Lung (tissue), 12 donors: ENCODE measurements around the gene PARD6G. TPM values are rescaled to one million over a fixed set of nuclear protein-coding genes. Genes with fewer than 3 reads are reported as not detected.
"Not testable (repeated sequence)": the region's sequence is repeated elsewhere in the genome, so short reads cannot be mapped to it uniquely, and the experiment has no call there.

Source experiments
- ATAC-seq: fragments of 200-7000 bp; cut with Tn5 transposase; one replicate; pipeline ENCODE4 v1.9.1; 2020; ENCODE audit warnings: moderate number of reproducible peaks; ENCODE audit not compliant: insufficient read depth, low FRiP score
- DNase-seq, 3 donors: peaks; one replicate each; pipeline ENCODE4 v3.0.0-alpha.2; 2013 to 2017
- H3K27ac ChIP-seq, 2 donors: one replicate each; pipeline ENCODE4 v1.5.1; 2013; ENCODE audit warnings: mild to moderate bottlenecking in 2 of 2, moderate library complexity in 2 of 2, control low read depth in 1 of 2, inconsistent platforms in 1 of 2, low read depth in 1 of 2, low read length in 1 of 2
- H3K27me3 ChIP-seq, 3 donors: one replicate each; pipeline ENCODE4 v1.5.1; 2013; ENCODE audit warnings: low read length in 2 of 3; ENCODE audit not compliant: control insufficient read depth in 3 of 3, insufficient read depth in 3 of 3
- H3K36me3 ChIP-seq, 4 donors: one replicate each; pipeline ENCODE4 v1.5.1; 2013; ENCODE audit warnings: low read length in 4 of 4, mild to moderate bottlenecking in 1 of 4, moderate library complexity in 1 of 4; ENCODE audit not compliant: control insufficient read depth in 4 of 4, insufficient read depth in 4 of 4
- H3K4me1 ChIP-seq, 5 donors: one replicate each; pipeline ENCODE4 v1.5.1; 2013; ENCODE audit warnings: low read length in 5 of 5, mild to moderate bottlenecking in 2 of 5, moderate library complexity in 1 of 5; ENCODE audit not compliant: control insufficient read depth in 5 of 5, insufficient read depth in 5 of 5
- H3K4me3 ChIP-seq: one replicate; pipeline ENCODE4 v1.5.1; 2013; ENCODE audit warnings: mild to moderate bottlenecking, control low read depth, moderate library complexity
- H3K9ac ChIP-seq, 2 donors: one replicate each; pipeline ENCODE4 v1.5.1; 2013; ENCODE audit warnings: low read length in 2 of 2, control low read depth in 1 of 2; ENCODE audit not compliant: insufficient read depth in 1 of 2
- H3K9me3 ChIP-seq, 4 donors: one replicate each; pipeline ENCODE4 v1.5.1; 2013; ENCODE audit warnings: low read length in 3 of 4, mild to moderate bottlenecking in 1 of 4, moderate library complexity in 1 of 4; ENCODE audit not compliant: control insufficient read depth in 4 of 4, insufficient read depth in 3 of 4
- CTCF ChIP-seq: IDR thresholded peaks from 2 replicates; pipeline ENCODE4 v1.5.1; 2012; ENCODE audit warnings: mild to moderate bottlenecking; ENCODE audit errors: control extremely low read depth, extremely low read depth
- WGBS, 2 donors: extraction: QIAGEN DNeasy Blood & Tissue Kit; methylation state at CpG; one replicate each; pipeline ENCODE4 v1.1.7; 2013; 5-methylcytosine and 5-hydroxymethylcytosine counted together
- polyA plus RNA-seq, 2 donors: library from polyadenylated mRNA; stranded (reverse); fragments of 200-250 nt; gene quantifications; one replicate each; pipeline ENCODE4 v1.2.1, GENCODE V29; 2013
- total RNA-seq, 2 donors: library from RNA; depleted of rRNA in 1 of 2; stranded (reverse); fragments of >200 nt in 1 of 2; gene quantifications; one replicate each; pipeline ENCODE4 v1.2.1, GENCODE V29; 2014 to 2021
- donor health status: control.
- donor health status: control.
- donor health status: Bipolar disorder and iron deficiency.
- donor health status: healthy.
- donor health status: DM: yes; HTN: yes; CAD: no.

The PARD6G gene
- total and polyA plus RNA-seq, 4 donors, result 1.8 to 9.8 (median 3.1) TPM

GRCh38 chr18:80227472-80227871, 19.8 kb downstream of the PARD6G start:
- 84 to 85% methylated on average over 5 of the region's 5 CpGs for WGBS, 2 donors
- no peak overlapping the region for H3K9ac ChIP-seq
- no peaks in the 10 kb centered on the region for H3K27me3 ChIP-seq
- no peak for ATAC-seq
- TF ChIP-seq CTCF, result no peak
- no peak overlapping the region for H3K27ac ChIP-seq
- no peak for DNase-seq
- H3K36me3 ChIP-seq, result no peaks in the 10 kb centered on the region
- H3K9me3 ChIP-seq, result no peaks in the 10 kb centered on the region
- no peak overlapping the region for H3K4me3 ChIP-seq
- H3K4me1 ChIP-seq, result peaks cover 0 to 9% (median 0%) of the 10 kb centered on the region in 5 donors

DNA sequence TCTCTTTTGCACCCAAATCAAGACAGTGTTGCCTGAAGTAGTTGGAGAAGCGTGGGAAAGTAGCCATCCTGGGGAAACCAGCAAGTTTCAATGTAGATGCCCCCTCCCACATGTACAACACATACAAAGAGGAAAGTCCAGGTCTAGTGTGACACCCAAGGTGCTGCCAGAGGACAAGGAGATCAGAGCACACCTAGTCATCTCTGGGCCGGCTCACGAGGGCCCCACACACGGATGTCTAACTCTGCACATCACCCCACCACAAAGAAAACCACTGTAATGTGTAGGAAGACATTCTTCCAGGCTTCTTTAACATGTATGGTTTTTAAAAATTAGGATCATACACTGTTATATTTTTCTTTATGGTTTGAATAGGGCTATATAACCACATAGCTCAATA, 21.6 kb downstream of the PARD6G start:
- TF ChIP-seq CTCF, result no peak
- no peaks in the 10 kb centered on the region for H3K36me3 ChIP-seq
- no peak overlapping the region for H3K4me3 ChIP-seq
- WGBS, 2 donors, result 76 to 83% methylated on average over 4 of the region's 4 CpGs
- H3K27me3 ChIP-seq, result no peaks in the 10 kb centered on the region
- H3K9me3 ChIP-seq, result no peaks in the 10 kb centered on the region
- no peak for DNase-seq
- peaks cover 0 to 9% (median 0%) of the 10 kb centered on the region in 5 donors for H3K4me1 ChIP-seq
- H3K9ac ChIP-seq, result no peak overlapping the region
- no peak overlapping the region for H3K27ac ChIP-seq
- no peak for ATAC-seq

GRCh38 chr18:80223581-80224148, 23.6 kb downstream of the PARD6G start:
- ATAC-seq (no peak), DNase-seq (no peak)
- Histone ChIP-seq H3K27ac (no peak overlapping the region), H3K9me3 (no peaks in the 10 kb centered on the region), H3K27me3 (no peaks in the 10 kb centered on the region), H3K36me3 (no peaks in the 10 kb centered on the region), H3K4me3 (no peak overlapping the region), H3K4me1 (peaks cover 0 to 4% (median 0%) of the 10 kb centered on the region in 5 donors), H3K9ac (no peak overlapping the region)
- TF ChIP-seq CTCF, result no peak
- 56 to 75% methylated on average over 4 of the region's 4 CpGs for WGBS, 2 donors

DNA sequence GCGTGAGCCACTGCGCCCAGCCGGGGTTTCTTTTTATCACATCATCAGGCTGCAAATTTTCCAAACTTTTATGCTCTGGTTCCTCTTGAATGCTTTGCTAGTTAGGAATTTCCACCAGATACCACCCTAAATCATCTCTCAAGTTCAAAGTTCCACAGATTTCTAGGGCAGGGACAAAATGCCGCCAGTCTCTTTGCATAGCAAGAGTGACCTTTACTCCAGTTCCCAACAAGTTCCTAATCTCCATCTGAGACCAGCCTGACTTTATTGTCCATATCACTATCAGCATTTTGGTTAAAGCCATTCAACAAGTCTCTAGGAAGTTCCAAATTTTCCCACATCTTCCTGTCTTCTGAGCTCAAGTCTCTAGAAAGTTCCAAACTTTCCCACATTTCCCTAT, 27.8 kb downstream of the PARD6G start:
- 93 to 97% methylated on average over 4 of the region's 4 CpGs for whole genome bisulfite sequencing, 2 donors
- H3K9me3 ChIP-seq, H3K27me3 ChIP-seq, H3K4me3 ChIP-seq, ATAC-seq, DNase-seq, H3K27ac ChIP-seq, H3K9ac ChIP-seq, H3K4me1 ChIP-seq, H3K36me3 ChIP-seq: not testable (repeated sequence)
